Neural cell (in vitro differentiated cells): Measurements from ENCODE around the gene OGFOD3.

Experiments
- CTCF ChIP-seq: fragments of 450-650 bp; IDR thresholded peaks from 2 replicates; pipeline ENCODE4 v1.5.1; 2014; ENCODE audit warnings: antibody characterized with exemption, mild to moderate bottlenecking, moderate library complexity; ENCODE audit not compliant: poor library complexity, severe bottlenecking
- POLR2AphosphoS5 ChIP-seq: IDR thresholded peaks from 2 replicates; pipeline ENCODE4 v1.6.1; 2012
- REST ChIP-seq: IDR thresholded peaks from 2 replicates; pipeline ENCODE4 v1.6.1; 2012; ENCODE audit warnings: borderline replicate concordance

- TF ChIP-seq REST: no peak
- no peak for TF ChIP-seq CTCF
- no peak for TF ChIP-seq POLR2AphosphoS5
These were observed 26.0 kb downstream of the OGFOD3 start for GRCh38 chr17:82392209-82392920.
